ENCODE measurements around the gene RAB40AL. TPM values are rescaled to one million over a fixed set of nuclear protein-coding genes. Genes with fewer than 3 reads are reported as not detected.
A peak's percentile ranks its signal among the peaks of the same experiment; 100 is the strongest.

Gene RAB40AL
- total and polyA plus RNA-seq, 2 of the 4 experiments (the other 2 are of a cell fraction): 0.34 to 0.36 TPM

DNA sequence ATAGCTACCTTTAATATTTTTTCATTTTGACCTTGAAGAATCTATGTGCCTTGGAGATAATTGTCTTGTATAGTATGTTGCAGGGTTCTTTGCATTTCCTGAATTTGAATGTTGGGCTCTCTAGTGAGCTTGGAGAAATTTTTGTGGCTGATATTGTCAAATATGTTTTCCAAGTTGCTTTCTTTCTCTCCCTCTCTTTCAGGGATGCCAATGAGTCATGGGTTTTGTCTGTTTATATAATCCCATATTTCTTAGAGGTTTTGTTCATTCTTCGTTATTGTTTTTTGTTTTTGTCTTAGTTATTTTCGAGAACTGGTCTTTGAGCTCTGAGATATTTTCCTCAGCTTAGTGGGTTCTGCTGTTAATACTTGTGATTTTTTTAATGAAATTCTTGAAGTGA lies 20.7 kb downstream of the RAB40AL start:
- Histone ChIP-seq H3K23ac (ENCODE audit: low read depth, low read length) (no peak overlapping the region), H2AFZ (replicated peaks; ENCODE audit: low read length, poor library complexity) (no peak overlapping the region), H2BK15ac (ENCODE audit: low read depth, low read length) (no peak overlapping the region), H4K91ac (ENCODE audit: insufficient read depth, low read depth, low read length) (no peak overlapping the region), H2AK9ac (replicated peaks; ENCODE audit: low read depth, low read length, poor library complexity) (no peak overlapping the region), H3K36me3 (ENCODE audit: control insufficient read depth, insufficient read depth, low read length) (no peaks in the 10 kb centered on the region), H2AK5ac (ENCODE audit: low read depth, low read length) (no peak overlapping the region), H3K9me3 (ENCODE audit: control insufficient read depth, insufficient read depth, low read length) (no peaks in the 10 kb centered on the region), H3K14ac (replicated peaks; ENCODE audit: low read depth, low read length) (no peak overlapping the region), H2BK20ac (ENCODE audit: low read depth, low read length) (no peak overlapping the region), H3K4me3 (ENCODE audit: insufficient read depth, low read depth, low read length) (no peak overlapping the region), H3K4me1 (ENCODE audit: control insufficient read depth, insufficient read depth, low read length) (no peaks in the 10 kb centered on the region), H3K56ac (ENCODE audit: extremely low read depth, insufficient read depth, low read length) (no peak overlapping the region), H3K9me1 (ENCODE audit: insufficient read depth, low read length) (no peaks in the 10 kb centered on the region; the same call in 1 of the 2 replicates), H3K9ac (ENCODE audit: low read depth, low read length) (no peak overlapping the region), H2BK120ac (ENCODE audit: low read depth, low read length) (no peak overlapping the region), H3K4me2 (ENCODE audit: low read depth, low read length) (no peak overlapping the region), H4K8ac (ENCODE audit: low read depth in 2 of 2, low read length in 2 of 2) (no peak overlapping the region), H4K20me1 (ENCODE audit: insufficient read depth, low read length) (no peaks in the 10 kb centered on the region), H4K5ac (ENCODE audit: low read depth, low read length) (no peak overlapping the region), H3K4ac (ENCODE audit: low read depth, low read length) (no peak overlapping the region), H3K79me1 (ENCODE audit: low read depth in 1 of 2, low read length in 2 of 2) (no peaks in the 10 kb centered on the region), H2BK5ac (ENCODE audit: low read depth, low read length, poor library complexity, severe bottlenecking) (no peak overlapping the region), H3K18ac (ENCODE audit: low read depth, low read length) (no peak overlapping the region), H3K27ac (ENCODE audit: insufficient read depth, low read length) (no peak overlapping the region), H3K27me3 (ENCODE audit: control insufficient read depth, insufficient read depth, low read length) (no peaks in the 10 kb centered on the region; the same call in 1 of the 2 replicates)
- intact Hi-C loops (cut with micrococcal nuclease) (loop anchor here (10.0 kb wide), 1 partner anchor 527 kb away; no protein-coding TSS in a partner anchor), in situ Hi-C loops (cut with MboI; ENCODE audit: low sequenced_read_pairs) (loop anchor here (10.0 kb wide), 1 partner anchor 197 kb away; no protein-coding TSS in a partner anchor), dilution Hi-C loops (cut with HindIII; ENCODE audit: low sequenced_read_pairs, unreplicated experiment) (no loop called here)
- ChIA-PET CTCF (no interaction called here), POLR2A (ENCODE audit: unreplicated experiment) (no interaction called here)
- 80% methylated on average over 1 of the region's 2 CpGs; no CpG with 5 or more reads in 1 of the 2 experiments for WGBS, 2 experiments (ENCODE audit: extremely low coverage in 2 of 2, insufficient read length in 1 of 2)
- ATAC-seq (ENCODE audit: low read depth) (no peak), DNase-seq (peak; percentile 5)
- BruUV-seq (replicated peaks): no TSS peak
- no peak for TF ChIP-seq NFE2L2 (IDR thresholded peaks at IDR 0.05; ENCODE audit: low read depth, low read length)
- TF ChIP-seq BHLHE40 (IDR thresholded peaks at IDR 0.05; ENCODE audit: low read depth, low read length): no peak
- no peak for TF ChIP-seq SMC3 (IDR thresholded peaks at IDR 0.05; ENCODE audit: low read depth, low read length)

Data from IMR-90 (cell line).